Hematopoietic multipotent progenitor cell treated with erythropoietin and hydrocortisone succinate and interleukin-3 and kit ligand, for 4 days (in vitro differentiated cells): ENCODE measurements around the gene TMEM169.
A peak's percentile ranks its signal among the peaks of the same experiment; 100 is the strongest.

ENCODE experiments used
- DNase-seq: peaks from one replicate; pipeline ENCODE4 v3.0.0-alpha.2; 2015

The TMEM169 gene

GRCh38 chr2:216081487-216082116, at the start of gene TMEM169, which contains the start of gene PECR:
Gene TMEM169 (plus strand): TSS chr2:216081919. CDS start chr2:216095964, 14,045 bp downstream.
Gene PECR (minus strand): TSS chr2:216081809. CDS start chr2:216081741, 68 bp downstream.
- peak; percentile 83 for DNase-seq

DNA sequence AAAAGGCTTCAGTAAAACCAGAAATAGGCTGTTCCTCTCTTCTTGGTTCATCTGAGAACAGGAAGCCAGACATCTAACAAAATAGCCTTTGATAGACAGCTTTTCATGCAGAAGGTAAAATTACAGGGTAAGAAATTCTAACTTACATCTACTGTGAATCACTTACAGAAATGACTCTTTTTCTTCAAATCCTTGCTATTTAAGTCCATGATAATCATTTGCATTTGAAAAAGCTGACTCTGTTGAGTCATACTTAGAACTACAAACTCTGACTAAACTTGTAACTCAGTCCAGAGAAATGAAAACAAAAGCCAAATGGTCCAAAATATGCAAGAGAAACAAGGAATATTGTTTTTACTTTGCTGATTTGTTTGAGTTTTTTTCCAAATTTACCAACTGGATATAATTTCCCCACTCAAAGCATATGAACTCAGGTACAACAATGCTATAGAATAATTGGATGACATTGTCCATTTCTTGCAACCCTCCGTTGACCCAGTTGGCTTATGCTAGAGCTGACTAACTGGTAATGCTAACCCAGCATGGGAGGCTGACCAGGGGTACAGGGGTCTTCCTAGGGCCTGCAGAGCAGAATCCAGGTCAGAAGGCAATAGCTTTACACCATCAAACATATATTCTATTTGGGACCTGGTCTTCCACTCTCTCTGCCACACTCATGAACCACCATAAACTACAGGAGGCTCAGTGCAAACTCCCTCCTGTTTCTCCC, 49.6 kb upstream of the TMEM169 start:
- no peak for DNase-seq

DNA sequence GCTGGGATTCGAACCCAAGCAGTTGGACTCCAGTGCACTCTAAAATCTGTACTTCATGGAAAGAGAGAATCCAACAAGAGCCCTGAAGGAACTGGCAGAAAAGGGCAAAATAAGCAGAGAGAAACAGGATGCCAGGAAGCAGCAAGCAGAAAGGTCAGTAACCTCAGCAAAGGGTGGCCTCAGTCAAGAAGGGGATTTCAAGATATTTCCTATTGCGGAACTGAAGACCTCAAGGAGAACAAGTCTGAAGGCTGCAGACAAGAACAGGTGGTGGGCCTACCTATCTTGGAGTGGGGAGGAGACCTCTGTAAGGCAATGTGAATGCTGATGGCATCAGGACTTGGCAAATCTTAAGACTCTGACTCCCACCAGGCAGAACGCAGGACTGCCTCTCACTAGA, 48.3 kb upstream of the TMEM169 start:
- DNase-seq = no peak

DNA sequence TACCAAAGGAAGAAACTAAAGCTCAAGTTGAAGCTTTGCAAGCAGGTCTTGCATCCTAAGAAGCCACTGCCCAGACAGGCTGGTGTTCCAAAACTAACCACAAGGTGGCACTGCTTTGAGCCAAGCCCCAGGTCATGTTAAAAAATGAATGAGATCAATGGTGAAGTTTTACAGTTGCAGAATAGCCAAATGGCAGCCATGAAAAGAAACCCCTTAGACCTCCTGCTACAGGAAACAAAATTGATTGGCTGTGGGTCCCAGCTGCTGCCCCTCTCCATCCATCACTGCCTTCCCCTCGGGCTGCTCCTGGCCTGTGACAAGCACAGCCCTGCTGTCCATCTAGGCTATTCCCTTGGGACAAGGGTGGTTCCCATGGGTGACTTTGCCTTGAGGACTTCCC, 47.7 kb upstream of the TMEM169 start:
- DNase-seq = peak; percentile 84

GRCh38 chr2:216039918-216040317, 41.8 kb upstream of the TMEM169 start:
- DNase-seq = no peak

- DNase-seq = no peak
Measured at GRCh38 chr2:216041438-216041837, 40.3 kb upstream of the TMEM169 start.

DNA sequence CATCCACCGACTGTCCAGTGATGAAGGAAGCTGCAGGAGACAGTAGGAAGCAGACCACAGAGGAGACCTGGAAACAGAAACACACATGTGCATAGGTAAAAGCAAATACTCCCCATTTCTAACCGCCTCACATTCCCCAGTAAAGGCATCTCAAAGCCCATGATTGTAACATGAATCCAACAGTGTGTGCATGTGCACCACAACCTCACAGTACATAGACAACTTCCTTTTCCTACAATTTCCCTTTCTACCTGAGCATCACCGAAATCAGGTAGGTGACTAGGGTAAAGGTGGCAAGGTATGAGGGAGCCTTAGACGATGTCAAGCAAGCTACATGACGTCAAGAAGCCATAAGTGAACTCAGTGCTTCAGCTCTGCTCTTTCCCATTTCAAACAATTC, 37.8 kb upstream of the TMEM169 start:
- DNase-seq = no peak

GRCh38 chr2:216044883-216045486, 36.7 kb upstream of the TMEM169 start:
- DNase-seq = no peak

GRCh38 chr2:216047397-216047796, 34.3 kb upstream of the TMEM169 start:
- DNase-seq = no peak

DNA sequence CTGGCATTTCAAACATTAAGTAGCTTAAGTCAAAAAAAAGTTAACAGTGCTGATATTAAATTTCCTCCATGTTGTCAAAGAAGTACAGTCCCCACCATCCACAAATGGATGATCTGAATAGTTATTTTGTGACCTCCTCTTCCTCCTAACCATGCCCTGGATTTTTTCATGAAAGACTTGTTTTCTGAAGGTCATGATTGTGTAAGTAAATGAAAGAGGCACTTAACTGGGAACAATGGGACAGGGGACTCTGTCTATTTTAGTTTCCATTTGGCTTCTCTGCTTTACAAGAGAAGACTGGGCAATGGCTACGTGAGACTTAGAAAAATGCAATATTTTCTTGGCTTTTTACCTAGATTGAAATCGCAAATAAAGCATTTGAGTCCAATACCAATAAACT, 32.3 kb upstream of the TMEM169 start:
- DNase-seq = no peak

DNA sequence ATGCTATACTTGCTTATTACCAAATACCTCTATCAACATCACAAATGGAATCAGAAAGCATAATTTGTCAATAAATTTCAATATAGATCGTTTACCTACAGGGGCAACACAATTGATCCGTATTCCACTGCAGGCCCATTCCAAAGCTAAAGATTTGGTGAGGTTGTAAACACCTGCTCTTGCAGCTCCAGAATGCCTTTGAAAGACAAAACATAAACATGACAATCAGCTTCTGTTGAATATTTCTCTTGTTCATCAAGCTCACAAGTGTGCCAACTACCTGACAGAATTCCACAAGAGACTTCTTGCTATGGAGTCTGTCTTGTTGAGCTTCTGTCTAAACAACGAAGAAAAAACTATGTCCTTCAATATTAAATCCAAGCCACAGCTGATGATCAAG, 30.4 kb upstream of the TMEM169 start:
- no peak for DNase-seq

- no peak for DNase-seq
Measured at GRCh38 chr2:216052420-216052819, 29.3 kb upstream of the TMEM169 start.

DNA sequence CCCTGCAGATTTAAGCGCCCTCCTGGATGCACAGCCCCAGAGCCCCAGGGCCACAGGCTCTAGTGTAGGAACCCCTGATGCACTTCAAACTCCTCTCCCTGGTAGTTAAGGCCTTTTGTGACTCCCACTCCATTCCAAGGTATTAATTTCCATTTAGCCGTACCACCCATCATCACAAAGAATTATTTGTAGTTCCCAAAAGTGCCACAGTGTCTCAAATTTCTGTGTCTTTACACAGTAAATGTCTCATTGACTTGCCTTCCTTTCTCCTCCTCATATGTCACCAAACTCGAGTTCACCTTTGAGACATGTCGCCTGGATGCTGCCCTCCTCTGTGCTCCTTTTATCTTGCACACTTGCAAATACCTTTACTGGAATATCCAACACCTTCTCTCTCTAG, 26.0 kb upstream of the TMEM169 start:
- DNase-seq = no peak

DNA sequence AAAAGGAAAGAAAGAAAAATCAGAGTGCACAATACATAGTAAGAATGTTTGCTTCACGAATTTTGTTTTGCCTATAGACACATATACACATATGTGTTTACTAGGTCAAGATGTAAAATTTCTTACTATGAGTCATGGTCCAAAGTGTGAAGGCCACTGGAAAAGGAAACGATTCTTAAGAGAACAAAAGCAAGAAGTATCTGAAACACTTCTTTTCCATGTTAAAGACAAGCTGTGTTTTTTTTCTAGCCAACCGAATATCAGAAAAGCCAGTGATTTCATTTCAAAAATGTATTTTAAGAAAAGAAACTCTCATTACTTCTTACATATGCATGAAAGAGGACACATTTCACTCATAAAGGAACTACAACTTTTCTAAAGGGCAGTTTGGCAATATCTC, 25.0 kb upstream of the TMEM169 start:
- DNase-seq = no peak

DNA sequence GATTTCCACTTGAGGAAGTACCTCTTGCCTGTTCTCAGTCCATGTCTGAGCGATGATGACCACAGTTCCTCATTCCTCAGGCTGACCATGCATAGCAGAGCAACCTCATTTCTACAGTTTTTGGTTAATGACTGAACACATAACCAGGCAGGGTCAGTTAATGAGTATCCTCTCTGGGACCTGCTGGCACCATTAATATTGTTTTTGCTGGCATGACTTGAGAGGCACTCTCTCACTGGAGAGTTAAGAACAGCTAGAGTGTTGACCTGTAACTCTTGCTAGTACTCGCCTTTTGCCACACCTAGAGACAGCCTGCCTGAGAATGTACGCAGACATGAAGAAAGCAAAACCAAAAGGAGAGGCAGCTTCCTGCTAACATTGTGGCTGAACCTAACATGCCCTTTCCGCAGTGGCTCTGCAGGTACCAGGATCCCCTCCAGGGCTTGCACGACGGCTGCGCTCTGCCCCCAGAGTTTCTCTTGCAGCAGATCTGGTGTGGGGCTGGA, 24.0 kb upstream of the TMEM169 start:
- DNase-seq = peak; percentile 46

DNA sequence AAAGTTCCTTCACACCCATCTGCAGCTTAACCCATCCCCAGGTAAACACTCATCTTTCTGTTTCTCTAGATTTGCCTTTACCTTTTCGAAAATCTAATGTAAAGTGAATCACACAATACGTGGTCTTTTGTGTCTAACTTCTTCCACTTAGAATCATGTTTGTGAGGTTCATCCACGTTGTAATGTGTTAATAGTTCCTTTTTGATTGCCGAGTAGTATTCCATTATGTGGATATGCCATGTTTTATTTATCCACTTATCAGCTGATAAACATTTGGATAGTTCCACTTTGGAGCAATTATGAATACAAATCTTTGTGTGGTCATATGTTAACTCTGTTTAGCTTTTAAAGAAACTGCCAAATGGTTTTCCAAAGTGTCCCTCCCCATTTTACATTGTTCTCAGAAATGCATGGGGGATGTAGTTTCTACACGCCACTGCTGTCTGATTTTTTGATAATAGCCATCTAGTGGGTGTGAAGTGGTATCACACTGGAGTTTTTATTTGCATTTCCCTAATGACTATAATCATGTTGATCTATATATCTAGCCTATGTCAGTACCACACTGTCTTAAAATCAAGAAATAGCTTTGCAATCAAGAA, 22.4 kb upstream of the TMEM169 start:
- peak; percentile 44 for DNase-seq

- DNase-seq = no peak
Measured at GRCh38 chr2:216064014-216064630, 17.6 kb upstream of the TMEM169 start.

DNA sequence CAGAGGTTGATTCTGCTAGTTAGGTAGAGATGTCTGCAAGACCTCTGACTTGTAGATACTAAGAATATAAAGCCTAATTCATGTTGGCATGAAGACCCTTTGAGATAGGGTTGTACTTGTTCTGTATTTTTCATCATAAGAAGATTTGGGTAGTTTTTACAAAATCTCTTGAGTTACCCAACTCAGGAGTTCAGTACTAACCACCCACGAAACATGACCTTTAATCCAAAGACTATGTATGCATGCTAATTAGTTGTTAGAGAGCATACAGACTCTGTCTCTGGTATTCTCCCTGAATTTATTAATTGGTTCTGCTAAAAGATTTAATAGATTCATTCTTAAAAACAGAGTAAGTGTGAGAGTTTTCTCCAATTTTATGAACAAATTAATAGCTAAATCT, 17.1 kb upstream of the TMEM169 start:
- no peak for DNase-seq

DNA sequence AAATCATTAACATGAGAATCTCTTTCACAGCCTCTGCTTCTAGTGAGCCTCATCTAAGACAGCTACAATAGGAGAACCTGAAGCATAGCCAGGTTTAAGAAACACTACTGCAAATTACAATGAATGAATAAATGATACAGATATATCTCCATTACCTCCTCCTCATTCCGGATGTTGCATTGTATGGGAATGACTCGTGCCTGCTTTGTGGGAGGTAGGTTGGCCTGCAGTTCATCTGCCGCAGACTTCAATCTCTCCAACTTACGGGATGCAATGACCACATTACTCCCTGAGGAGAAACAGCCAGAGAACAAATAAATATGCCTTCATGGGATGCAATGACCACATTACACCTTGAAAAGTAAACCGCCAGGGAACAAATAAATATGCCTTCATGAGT, 15.5 kb upstream of the TMEM169 start:
- DNase-seq = no peak

- no peak for DNase-seq
Measured at GRCh38 chr2:216069028-216069427, 12.7 kb upstream of the TMEM169 start.

GRCh38 chr2:216070195-216070594, 11.5 kb upstream of the TMEM169 start:
- DNase-seq = no peak

DNA sequence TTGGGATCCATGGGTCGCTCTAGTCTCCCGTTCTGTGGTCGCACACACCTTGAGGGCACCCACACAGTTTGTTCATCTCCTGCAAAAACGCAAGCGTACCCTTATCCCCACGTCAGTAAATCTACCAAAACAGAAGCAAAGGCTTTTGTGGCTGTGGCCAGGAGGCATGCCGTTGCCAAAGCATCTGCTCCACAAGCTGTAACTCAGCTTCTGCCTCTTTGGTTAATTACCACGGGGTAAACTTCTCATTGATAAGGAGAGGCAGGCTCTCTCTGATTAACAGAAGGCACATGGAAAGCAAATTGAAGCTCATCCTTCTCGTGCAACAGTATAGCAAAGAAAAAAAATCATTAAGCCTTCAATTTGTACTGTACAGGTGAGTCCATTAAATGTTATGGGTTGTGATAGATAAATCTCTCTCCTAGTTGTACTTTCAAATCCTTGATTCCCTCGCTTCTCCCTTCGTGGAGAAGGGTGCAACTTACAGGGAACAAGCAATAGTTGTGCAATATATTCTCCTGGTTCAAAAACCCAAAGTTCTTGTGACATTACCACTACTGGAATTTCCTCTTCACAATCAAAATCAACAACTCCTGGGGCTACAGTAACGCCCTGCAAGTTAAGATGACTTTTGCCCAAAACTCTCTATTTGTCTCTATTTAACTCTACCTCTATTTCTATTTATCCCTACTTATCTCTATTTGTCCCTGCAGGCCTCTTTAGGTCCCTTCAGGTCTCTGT, 10.4 kb upstream of the TMEM169 start:
- peak; percentile 50 for DNase-seq
